Testis (tissue), 3 donors: ENCODE data around the gene RPUSD4. TPM values are rescaled to one million over a fixed set of nuclear protein-coding genes. Genes with fewer than 3 reads are reported as not detected.

ENCODE experiments used
- DNase-seq: peaks from one replicate; pipeline ENCODE4 v3.0.0-alpha.2; 2019
- H3K27ac ChIP-seq, 2 donors: fragments of 200-600 bp; sonication (generic); one replicate each; pipeline ENCODE4 v1.5.1; 2019
- H3K27me3 ChIP-seq: fragments of 200-600 bp; sonication (generic); one replicate; pipeline ENCODE4 v1.5.1; 2019
- H3K36me3 ChIP-seq: fragments of 200-600 bp; sonication (generic); one replicate; pipeline ENCODE4 v1.5.1; 2017; ENCODE audit warnings: low read depth; ENCODE audit errors: missing control alignments
- H3K4me1 ChIP-seq: fragments of 200-600 bp; sonication (generic); one replicate; pipeline ENCODE4 v1.5.1; 2019
- H3K4me3 ChIP-seq, 2 donors: fragments of 200-600 bp; sonication (generic); one replicate each; pipeline ENCODE4 v1.5.1; 2017 to 2019
- H3K9me3 ChIP-seq: fragments of 200-600 bp; sonication (generic); one replicate; pipeline ENCODE4 v1.5.1; 2017
- POLR2A ChIP-seq: fragments of 450-650 bp; IDR thresholded peaks from one replicate; pipeline ENCODE4 v1.6.1; 2017; ENCODE audit warnings: antibody characterized with exemption, mild to moderate bottlenecking, moderate library complexity
- WGBS, 2 donors: methylation state at CpG; one replicate each; pipeline ENCODE4 v1.1.5; 2018; 5-methylcytosine and 5-hydroxymethylcytosine counted together
- intact Hi-C: fragments of 100-400 bp; cut with DNase I; formaldehyde crosslinking; loops from one replicate; pipeline ENCODE4 v1.15.1; 2023; ENCODE audit warnings: low total_unique reads
- polyA plus RNA-seq: library from polyadenylated mRNA; stranded (reverse); fragments of 350-450 nt; fragmentation: Illumina TruSeq; extraction: RNeasy Lipid Tissue Mini Kit (QIAGEN cat#74804); gene quantifications from one replicate; pipeline ENCODE4 v1.2.3, GENCODE V29; 2014; ENCODE audit warnings: low read depth, low replicate concordance; ENCODE audit not compliant: insufficient read depth
- total RNA-seq, 2 donors: library from RNA; depleted of rRNA; stranded (reverse); fragments of >200 nt; gene quantifications; one replicate each; pipeline ENCODE4 v1.2.3, GENCODE V29; 2016
- TF ChIP-seq, protein P1 (sequence below), 3 experiments: fragments of 450-650 bp in 2 of 3; fragments of 200-600 bp in 1 of 3; sonication (generic) in 1 of 3; IDR thresholded peaks; one replicate each; pipeline ENCODE4 v1.5.1; 2016 to 2019; ENCODE audit warnings: antibody characterized with exemption in 3 of 3, mild to moderate bottlenecking in 2 of 3, moderate library complexity in 1 of 3

Gene RPUSD4
- total and polyA plus RNA-seq, 3 donors from 2014 or later, result 25.9 to 33.8 (median 27.5) TPM

- no peaks in the 10 kb centered on the region for H3K27me3 ChIP-seq
- no peaks in the 10 kb centered on the region for H3K36me3 ChIP-seq
- 76 to 80% methylated on average over 6 of the region's 6 CpGs for WGBS, 2 donors
- intact Hi-C loops, result no loop called here
- TF ChIP-seq, protein P1, sequence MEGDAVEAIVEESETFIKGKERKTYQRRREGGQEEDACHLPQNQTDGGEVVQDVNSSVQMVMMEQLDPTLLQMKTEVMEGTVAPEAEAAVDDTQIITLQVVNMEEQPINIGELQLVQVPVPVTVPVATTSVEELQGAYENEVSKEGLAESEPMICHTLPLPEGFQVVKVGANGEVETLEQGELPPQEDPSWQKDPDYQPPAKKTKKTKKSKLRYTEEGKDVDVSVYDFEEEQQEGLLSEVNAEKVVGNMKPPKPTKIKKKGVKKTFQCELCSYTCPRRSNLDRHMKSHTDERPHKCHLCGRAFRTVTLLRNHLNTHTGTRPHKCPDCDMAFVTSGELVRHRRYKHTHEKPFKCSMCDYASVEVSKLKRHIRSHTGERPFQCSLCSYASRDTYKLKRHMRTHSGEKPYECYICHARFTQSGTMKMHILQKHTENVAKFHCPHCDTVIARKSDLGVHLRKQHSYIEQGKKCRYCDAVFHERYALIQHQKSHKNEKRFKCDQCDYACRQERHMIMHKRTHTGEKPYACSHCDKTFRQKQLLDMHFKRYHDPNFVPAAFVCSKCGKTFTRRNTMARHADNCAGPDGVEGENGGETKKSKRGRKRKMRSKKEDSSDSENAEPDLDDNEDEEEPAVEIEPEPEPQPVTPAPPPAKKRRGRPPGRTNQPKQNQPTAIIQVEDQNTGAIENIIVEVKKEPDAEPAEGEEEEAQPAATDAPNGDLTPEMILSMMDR (IDR thresholded peaks at IDR 0.05), result no peak
- no peak for TF ChIP-seq POLR2A
- no peak for DNase-seq
- H3K27ac ChIP-seq, result no peak overlapping the region
- no peaks in the 10 kb centered on the region for H3K9me3 ChIP-seq
- no peak overlapping the region for H3K4me3 ChIP-seq
- no peaks in the 10 kb centered on the region for H3K4me1 ChIP-seq
These were observed 20.4 kb upstream of the RPUSD4 start for GRCh38 chr11:126231725-126232459.

DNA sequence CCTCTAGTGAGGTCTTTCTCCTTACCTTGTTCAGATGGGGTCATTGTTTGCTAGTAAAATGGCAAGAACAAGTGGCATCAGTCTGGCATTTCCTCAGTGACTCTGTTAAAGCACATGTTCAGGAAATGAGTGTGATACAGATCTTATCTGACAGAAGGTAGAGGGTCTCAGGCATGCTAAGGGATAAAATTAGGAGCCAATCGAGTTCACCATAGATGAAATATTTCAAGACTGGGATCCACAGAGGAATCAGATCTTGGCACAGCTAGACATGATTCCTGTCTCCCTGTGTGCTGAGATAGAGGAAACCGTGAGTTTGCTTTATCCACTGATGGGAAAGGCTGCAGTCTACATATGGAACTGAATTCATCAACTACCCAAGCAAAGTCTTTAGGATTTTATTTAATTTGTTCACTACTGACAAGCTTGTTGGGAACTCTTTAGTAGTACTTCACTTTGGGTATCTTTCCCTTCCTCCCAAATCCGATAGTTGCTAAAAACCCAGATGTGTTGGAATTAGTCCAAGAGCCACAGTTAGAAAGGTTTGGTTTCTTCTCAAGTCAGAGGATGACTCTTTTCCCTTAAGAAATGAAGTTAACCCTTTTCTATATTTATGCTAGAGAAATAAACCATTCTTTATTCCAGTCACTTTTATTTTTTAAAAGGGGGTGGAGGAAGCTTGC, 18.5 kb upstream of the RPUSD4 start:
- no peak for DNase-seq
- TF ChIP-seq, protein P1 (IDR thresholded peaks at IDR 0.05), result no peak
- no peak for TF ChIP-seq POLR2A
- no peak overlapping the region for H3K4me3 ChIP-seq
- 49 to 66% methylated on average over 3 of the region's 3 CpGs for whole genome bisulfite sequencing, 2 donors
- no peaks in the 10 kb centered on the region for H3K9me3 ChIP-seq
- H3K27me3 ChIP-seq, result no peaks in the 10 kb centered on the region
- intact Hi-C loops, result no loop called here
- H3K27ac ChIP-seq, result no peak overlapping the region
- no peaks in the 10 kb centered on the region for H3K36me3 ChIP-seq
- no peaks in the 10 kb centered on the region for H3K4me1 ChIP-seq

DNA sequence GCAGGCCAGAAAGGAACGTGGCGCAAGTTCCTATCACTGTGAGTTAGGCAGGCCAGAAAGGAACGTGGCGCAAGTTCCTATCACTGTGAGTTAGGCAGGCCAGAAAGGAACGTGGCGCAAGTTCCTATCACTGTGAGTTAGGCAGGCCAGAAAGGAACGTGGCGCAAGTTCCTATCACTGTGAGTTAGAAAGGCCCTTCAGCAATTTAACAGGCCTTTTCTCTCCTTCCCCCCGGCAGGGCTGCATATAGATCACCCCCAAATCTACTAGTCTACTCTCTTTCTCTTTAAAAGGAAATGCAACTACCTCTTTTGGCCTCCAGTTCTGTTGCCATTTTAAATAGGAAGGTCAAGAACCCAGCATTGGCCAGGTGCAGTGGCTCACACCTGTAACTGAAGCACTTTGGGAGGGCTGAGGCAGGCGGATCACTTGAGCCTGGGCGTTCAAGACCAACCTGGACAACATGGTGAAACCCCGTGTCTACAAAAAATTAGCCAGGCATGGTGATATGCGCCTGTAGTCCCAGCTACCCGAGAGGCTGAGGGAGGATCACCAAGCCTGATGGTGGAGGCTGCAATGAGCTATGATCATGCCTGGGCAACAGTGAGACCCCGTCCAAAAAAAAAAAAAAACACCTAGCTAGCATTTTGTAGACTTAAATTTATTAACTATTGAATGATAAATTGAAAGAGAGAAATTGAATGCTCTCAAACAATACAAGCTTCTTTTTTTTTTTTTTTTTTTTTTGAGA, 15.1 kb upstream of the RPUSD4 start:
- no peak for DNase-seq
- H3K27me3 ChIP-seq, result no peaks in the 10 kb centered on the region
- H3K9me3 ChIP-seq, result no peaks in the 10 kb centered on the region
- TF ChIP-seq, protein P1 (IDR thresholded peaks at IDR 0.05), result no peak
- TF ChIP-seq POLR2A, result no peak
- H3K27ac ChIP-seq, result no peak overlapping the region
- H3K36me3 ChIP-seq, result no peaks in the 10 kb centered on the region
- no peaks in the 10 kb centered on the region for H3K4me1 ChIP-seq
- intact Hi-C loops, result no loop called here
- no peak overlapping the region for H3K4me3 ChIP-seq
- 75 to 83% methylated on average over 9 to 13 of the region's 15 CpGs for WGBS, 2 donors

- Histone ChIP-seq H3K27ac (no peak overlapping the region), H3K4me3 (no peak overlapping the region), H3K4me1 (no peaks in the 10 kb centered on the region), H3K36me3 (no peaks in the 10 kb centered on the region), H3K27me3 (no peaks in the 10 kb centered on the region), H3K9me3 (no peaks in the 10 kb centered on the region)
- intact Hi-C loops, result no loop called here
- no peak for DNase-seq
- TF ChIP-seq, protein P1 (IDR thresholded peaks at IDR 0.05), result no peak
- TF ChIP-seq POLR2A, result no peak
- WGBS, 2 donors, result 84 to 92% methylated on average over 2 of the region's 2 CpGs
These were observed 13.8 kb upstream of the RPUSD4 start for GRCh38 chr11:126225295-126225665.
